ENCODE results near the gene OR10K1. TPM values are rescaled to one million over a fixed set of nuclear protein-coding genes. Genes with fewer than 3 reads are reported as not detected.
"Not testable (repeated sequence)": the region's sequence is repeated elsewhere in the genome, so short reads cannot be mapped to it uniquely, and the experiment has no call there.

Gene OR10K1, protein sequence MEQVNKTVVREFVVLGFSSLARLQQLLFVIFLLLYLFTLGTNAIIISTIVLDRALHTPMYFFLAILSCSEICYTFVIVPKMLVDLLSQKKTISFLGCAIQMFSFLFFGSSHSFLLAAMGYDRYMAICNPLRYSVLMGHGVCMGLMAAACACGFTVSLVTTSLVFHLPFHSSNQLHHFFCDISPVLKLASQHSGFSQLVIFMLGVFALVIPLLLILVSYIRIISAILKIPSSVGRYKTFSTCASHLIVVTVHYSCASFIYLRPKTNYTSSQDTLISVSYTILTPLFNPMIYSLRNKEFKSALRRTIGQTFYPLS
- not detected for total RNA-seq

DNA sequence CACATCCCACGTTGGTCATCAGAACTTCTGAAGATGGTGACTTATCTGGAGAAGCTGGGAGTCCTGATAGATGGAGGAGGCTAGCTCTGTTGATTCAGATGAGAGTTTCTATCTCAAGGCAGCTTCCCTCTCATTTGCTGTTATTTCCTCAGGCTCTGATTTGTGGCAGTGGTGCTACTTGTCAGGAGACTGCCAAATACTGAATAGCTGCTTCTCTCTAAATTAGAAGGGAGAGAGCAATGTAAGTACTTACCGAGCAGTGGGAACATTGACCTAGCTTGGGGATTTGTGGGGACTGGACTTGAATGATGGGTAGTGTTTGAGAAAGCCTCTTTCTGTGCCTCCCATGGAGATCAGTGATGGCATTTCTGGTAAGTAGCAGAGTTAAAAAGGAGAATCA lies at the start of gene OR10K1:
OR10K1 (plus strand) TSS at position 301 of the 400 bp plus-strand sequence. CDS start 3,728 bp downstream, outside the sequence.
- H3K4me1 Mint-ChIP-seq (ENCODE audit: low read depth), result no peaks in the 10 kb centered on the region
- ATAC-seq, result no peak
- H3K36me3 Mint-ChIP-seq (ENCODE audit: low read depth), result no peaks in the 10 kb centered on the region
- peaks cover 5% of the 10 kb centered on the region for H3K27me3 Mint-ChIP-seq (ENCODE audit: low read depth)
- no peak within 1 kb of the TSS for H3K27ac Mint-ChIP-seq
- ChIA-PET POLR2A (no interaction called here), CTCF (no interaction called here)
- no peak within 1 kb of the TSS for H3K4me3 Mint-ChIP-seq
- no peak for DNase-seq
- H3K9me3 Mint-ChIP-seq (ENCODE audit: insufficient read depth), result no peaks in the 10 kb centered on the region

DNA sequence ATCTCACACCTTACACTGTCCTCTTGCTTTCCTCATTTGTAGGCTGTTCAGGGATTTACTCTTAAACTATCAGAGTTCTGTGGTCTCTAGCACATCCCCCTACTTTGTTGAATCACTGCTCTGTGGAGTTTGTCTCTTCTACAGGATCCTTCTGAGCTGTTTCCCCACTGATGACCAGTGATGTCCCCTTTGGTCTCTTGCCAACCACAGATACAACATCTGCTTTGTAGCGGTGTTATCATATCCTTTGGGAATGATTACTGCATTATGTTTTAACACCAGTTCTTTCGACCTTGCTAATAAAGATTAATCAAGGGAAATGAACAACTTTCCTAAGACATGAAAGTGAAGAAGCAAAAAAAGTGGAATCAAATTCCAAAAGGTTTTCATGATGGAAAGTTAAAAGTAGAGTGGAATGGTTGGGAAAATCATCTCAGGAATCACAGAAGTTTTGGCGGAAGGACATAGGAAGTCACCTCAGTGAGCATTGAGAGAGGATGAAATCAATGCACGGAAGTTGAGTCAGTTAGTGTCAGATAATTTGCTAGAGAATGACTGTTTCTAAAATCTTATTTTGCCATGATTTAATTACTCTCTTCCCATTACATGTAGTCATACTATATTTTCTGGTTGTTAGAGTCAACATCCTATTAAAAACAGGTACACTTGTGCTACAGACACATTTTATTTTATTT lies 46.8 kb upstream of the OR10K1 start:
- POLR2A ChIA-PET, result no interaction called here
- no peak for DNase-seq
- peaks cover 4% of the 10 kb centered on the region for H3K27me3 Mint-ChIP-seq (ENCODE audit: low read depth)
- CTCF ChIA-PET, result no interaction called here
- ATAC-seq, result no peak
- no peak overlapping the region for H3K27ac Mint-ChIP-seq
- H3K4me1 Mint-ChIP-seq (ENCODE audit: low read depth), result no peaks in the 10 kb centered on the region
- H3K36me3 Mint-ChIP-seq (ENCODE audit: low read depth), result no peaks in the 10 kb centered on the region
- no peaks in the 10 kb centered on the region for H3K9me3 Mint-ChIP-seq (ENCODE audit: insufficient read depth)
- H3K4me3 Mint-ChIP-seq, result no peak overlapping the region

DNA sequence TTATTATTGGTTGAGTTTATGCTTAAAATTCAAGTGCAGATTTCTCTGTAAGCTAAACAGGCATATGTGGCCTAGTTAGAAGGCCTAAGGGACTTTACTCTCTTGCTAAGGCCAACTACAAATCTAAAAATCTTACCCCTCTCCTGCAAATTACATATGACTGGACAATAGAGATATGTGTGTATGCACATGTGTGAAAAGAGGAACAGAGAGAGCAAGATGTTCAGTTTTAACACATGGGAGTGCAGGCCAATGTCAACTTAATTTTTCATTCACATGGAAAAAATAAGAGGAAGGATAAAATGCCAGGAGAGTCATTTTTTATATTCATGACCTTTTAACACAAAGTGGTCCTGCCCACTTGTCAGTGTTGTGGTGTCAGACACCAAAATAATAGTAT lies 44.0 kb upstream of the OR10K1 start:
- ATAC-seq, result no peak
- H3K9me3 Mint-ChIP-seq (ENCODE audit: insufficient read depth), result no peaks in the 10 kb centered on the region
- H3K4me1 Mint-ChIP-seq (ENCODE audit: low read depth), result no peaks in the 10 kb centered on the region
- H3K27me3 Mint-ChIP-seq (ENCODE audit: low read depth), result peaks cover 4% of the 10 kb centered on the region
- H3K36me3 Mint-ChIP-seq (ENCODE audit: low read depth), result no peaks in the 10 kb centered on the region
- H3K27ac Mint-ChIP-seq, result no peak overlapping the region
- POLR2A ChIA-PET, result no interaction called here
- H3K4me3 Mint-ChIP-seq, result no peak overlapping the region
- no peak for DNase-seq
- CTCF ChIA-PET, result no interaction called here

DNA sequence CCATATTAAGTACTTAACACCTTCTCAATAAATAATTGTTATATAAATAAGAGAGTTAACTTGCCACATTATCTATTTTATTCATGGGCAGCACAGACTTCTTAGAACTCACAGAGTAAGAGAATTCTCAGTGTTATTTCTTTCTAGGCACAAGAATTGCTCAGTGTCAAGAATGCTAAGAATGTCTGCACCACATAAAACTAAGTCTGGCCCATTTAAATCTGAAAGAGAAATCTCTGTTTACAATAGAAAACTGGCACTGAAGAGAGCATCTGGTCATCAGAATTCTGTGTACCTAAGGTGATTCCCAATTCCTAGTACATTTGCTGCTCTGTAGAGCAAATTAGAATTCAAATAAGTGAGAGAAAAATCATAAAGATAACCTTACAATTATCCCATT lies 39.4 kb upstream of the OR10K1 start:
- H3K36me3 Mint-ChIP-seq (ENCODE audit: low read depth), result no peaks in the 10 kb centered on the region
- H3K27me3 Mint-ChIP-seq (ENCODE audit: low read depth), result peaks cover 2% of the 10 kb centered on the region
- DNase-seq (no peak), ATAC-seq (no peak)
- no peaks in the 10 kb centered on the region for H3K9me3 Mint-ChIP-seq (ENCODE audit: insufficient read depth)
- H3K4me1 Mint-ChIP-seq (ENCODE audit: low read depth), result no peaks in the 10 kb centered on the region
- ChIA-PET POLR2A (no interaction called here), CTCF (no interaction called here)
- H3K4me3 Mint-ChIP-seq, result no peak overlapping the region
- H3K27ac Mint-ChIP-seq, result no peak overlapping the region

DNA sequence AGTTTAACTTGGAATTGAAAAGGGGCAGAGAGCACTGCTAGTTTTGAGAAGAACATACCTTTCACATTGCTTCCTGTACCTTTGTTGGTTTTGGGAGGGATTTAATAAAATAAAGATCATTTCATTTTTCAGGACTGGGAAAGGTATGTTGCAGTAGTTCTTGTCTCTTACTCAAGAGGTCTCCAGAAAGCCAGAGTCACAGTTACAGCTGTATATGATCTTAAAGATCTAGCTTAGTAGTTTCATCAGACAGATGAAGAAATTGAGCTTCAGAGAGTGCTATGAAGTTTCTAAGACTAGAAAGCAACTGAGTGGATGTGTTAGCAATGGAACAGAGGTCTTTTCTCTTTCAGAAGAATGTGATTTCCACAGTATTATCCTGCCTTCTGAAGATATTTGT lies 36.6 kb upstream of the OR10K1 start:
- CTCF ChIA-PET, result no interaction called here
- Mint-ChIP-seq H3K4me3 (no peak overlapping the region), H3K9me3 (ENCODE audit: insufficient read depth) (no peaks in the 10 kb centered on the region), H3K27me3 (ENCODE audit: low read depth) (peaks cover 2% of the 10 kb centered on the region), H3K27ac (no peak overlapping the region), H3K36me3 (ENCODE audit: low read depth) (no peaks in the 10 kb centered on the region), H3K4me1 (ENCODE audit: low read depth) (no peaks in the 10 kb centered on the region)
- DNase-seq (no peak), ATAC-seq (no peak)
- POLR2A ChIA-PET, result no interaction called here

DNA sequence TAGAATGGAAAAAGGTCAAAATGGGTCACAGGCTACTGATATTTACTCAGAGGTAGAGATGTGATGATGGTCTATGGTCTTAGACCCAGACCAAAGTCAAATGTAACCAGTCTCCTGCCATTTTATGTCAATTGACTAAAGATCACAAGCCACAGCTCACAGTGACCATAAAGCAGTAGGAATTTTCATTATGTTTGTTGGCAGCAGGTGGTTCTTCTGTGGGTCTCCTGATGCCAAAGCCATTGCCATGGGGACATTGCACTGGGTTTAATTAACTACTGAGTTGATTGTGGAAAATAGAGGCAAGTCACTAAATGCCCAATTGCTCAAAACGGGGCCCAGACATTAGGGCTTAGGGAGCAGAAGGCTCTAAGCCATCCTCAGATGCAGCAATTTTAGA lies 35.5 kb upstream of the OR10K1 start, which contains the start of gene OR10K2:
OR10K2 (minus strand) TSS at position 101 of the 400 bp plus-strand sequence. CDS start 5,371 bp downstream, outside the sequence.
- Mint-ChIP-seq H3K4me1 (ENCODE audit: low read depth) (no peaks in the 10 kb centered on the region), H3K9me3 (ENCODE audit: insufficient read depth) (no peaks in the 10 kb centered on the region), H3K36me3 (ENCODE audit: low read depth) (no peaks in the 10 kb centered on the region), H3K4me3 (no peak within 1 kb of the TSS), H3K27me3 (ENCODE audit: low read depth) (peaks cover 2% of the 10 kb centered on the region), H3K27ac (no peak within 1 kb of the TSS)
- ChIA-PET POLR2A (no interaction called here), CTCF (no interaction called here)
- no peak for DNase-seq
- no peak for ATAC-seq

DNA sequence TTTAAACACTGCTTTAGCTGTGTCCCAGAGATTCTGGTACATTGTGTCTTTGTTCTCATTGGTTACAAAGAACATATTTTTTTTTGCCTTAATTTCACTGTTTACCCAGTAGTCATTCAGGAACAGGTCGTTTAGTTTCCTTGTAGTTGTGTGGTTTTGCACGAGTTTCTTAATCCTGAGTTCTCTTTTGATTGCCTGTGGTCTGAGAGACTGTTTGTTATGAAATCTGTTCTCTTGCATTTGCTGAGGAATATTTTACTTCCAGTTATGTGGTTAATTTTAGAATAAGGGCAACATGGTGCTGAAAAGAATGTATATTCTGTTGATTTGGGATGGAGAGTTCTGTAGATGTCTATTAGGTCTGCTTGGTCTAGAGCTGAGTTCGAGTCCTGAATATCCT lies 31.5 kb upstream of the OR10K1 start:
- H3K4me1 Mint-ChIP-seq (ENCODE audit: low read depth); ATAC-seq; H3K36me3 Mint-ChIP-seq (ENCODE audit: low read depth); H3K27me3 Mint-ChIP-seq (ENCODE audit: low read depth); H3K27ac Mint-ChIP-seq; CTCF ChIA-PET; H3K9me3 Mint-ChIP-seq (ENCODE audit: insufficient read depth); H3K4me3 Mint-ChIP-seq; POLR2A ChIA-PET; DNase-seq: not testable (repeated sequence)

DNA sequence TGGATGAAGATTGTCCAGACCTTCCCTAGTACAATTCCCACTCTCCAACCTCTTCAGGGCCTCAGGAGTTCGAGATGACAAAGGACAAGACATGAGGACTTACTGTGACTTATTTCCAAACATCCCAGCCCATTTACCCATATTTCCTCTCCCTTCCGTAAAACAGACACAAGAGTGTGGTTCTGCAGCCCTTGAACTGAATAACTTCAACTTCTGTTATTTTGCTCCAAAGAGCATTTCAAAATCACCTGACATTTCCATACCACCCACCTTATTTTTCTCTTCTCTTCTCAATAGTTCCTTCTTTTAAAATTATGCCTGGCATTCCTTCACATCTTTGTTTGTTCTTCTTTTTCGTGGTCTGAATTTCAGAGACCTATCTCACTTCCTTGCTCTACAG lies 26.9 kb upstream of the OR10K1 start:
- Mint-ChIP-seq H3K36me3 (ENCODE audit: low read depth) (no peaks in the 10 kb centered on the region), H3K27me3 (ENCODE audit: low read depth) (peaks cover 6% of the 10 kb centered on the region), H3K4me1 (ENCODE audit: low read depth) (no peaks in the 10 kb centered on the region), H3K9me3 (ENCODE audit: insufficient read depth) (no peaks in the 10 kb centered on the region), H3K4me3 (no peak overlapping the region), H3K27ac (no peak overlapping the region)
- ChIA-PET POLR2A (no interaction called here), CTCF (no interaction called here)
- no peak for DNase-seq
- ATAC-seq, result no peak

DNA sequence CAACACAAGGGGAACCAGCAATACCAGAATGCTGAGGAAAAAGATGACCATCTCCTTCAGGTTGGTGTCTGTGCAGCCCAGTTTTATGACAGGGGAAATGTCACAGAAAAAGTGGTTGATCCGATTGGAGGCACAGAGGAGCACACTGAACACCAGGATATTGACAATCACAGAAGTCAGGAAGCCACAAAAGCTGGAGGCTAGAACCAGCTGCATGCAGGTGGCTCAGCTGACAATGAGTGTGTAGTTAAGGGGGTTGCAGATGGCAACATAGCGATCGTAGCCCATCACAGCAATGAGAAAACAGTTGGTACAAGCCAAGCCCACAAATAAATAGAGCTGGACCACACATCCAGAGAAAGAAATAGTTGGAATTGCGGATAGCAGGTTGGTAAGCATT lies 16.3 kb upstream of the OR10K1 start:
- POLR2A ChIA-PET, result no interaction called here
- no peak overlapping the region for H3K4me3 Mint-ChIP-seq
- H3K27ac Mint-ChIP-seq, result no peak overlapping the region
- H3K27me3 Mint-ChIP-seq (ENCODE audit: low read depth), result peaks cover 2% of the 10 kb centered on the region
- H3K4me1 Mint-ChIP-seq (ENCODE audit: low read depth), result no peaks in the 10 kb centered on the region
- no peaks in the 10 kb centered on the region for H3K9me3 Mint-ChIP-seq (ENCODE audit: insufficient read depth)
- DNase-seq (no peak), ATAC-seq (no peak)
- no peaks in the 10 kb centered on the region for H3K36me3 Mint-ChIP-seq (ENCODE audit: low read depth)
- CTCF ChIA-PET, result no interaction called here

DNA sequence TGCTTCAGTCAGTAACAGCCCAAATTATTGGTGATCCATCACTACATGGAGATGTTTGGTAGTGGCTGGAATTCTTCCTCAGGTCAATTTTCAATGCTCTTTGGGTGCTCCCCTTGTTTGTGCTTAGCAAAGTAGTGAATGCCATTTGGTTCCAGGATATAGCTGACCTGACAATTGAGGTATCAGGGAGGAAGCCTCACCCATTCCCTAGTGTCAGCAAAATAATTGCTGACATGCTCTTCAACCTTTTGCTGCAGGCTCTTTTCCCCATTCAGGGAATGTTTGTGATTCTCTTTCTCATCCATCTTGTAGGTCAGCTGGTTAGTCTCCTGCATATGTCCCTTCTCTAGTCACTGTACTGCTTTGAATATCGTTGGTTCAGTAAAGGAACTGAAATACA lies 7.1 kb upstream of the OR10K1 start:
- no peak for ATAC-seq
- H3K36me3 Mint-ChIP-seq (ENCODE audit: low read depth), result no peaks in the 10 kb centered on the region
- no peak for DNase-seq
- H3K9me3 Mint-ChIP-seq (ENCODE audit: insufficient read depth), result no peaks in the 10 kb centered on the region
- no peaks in the 10 kb centered on the region for H3K4me1 Mint-ChIP-seq (ENCODE audit: low read depth)
- no peak overlapping the region for H3K27ac Mint-ChIP-seq
- ChIA-PET CTCF (interaction anchor here (0.7 kb wide), 1 partner anchor 9 kb away, joined by 3 read pairs; no protein-coding TSS in a partner anchor), POLR2A (no interaction called here)
- no peaks in the 10 kb centered on the region for H3K27me3 Mint-ChIP-seq (ENCODE audit: low read depth)
- no peak overlapping the region for H3K4me3 Mint-ChIP-seq

DNA sequence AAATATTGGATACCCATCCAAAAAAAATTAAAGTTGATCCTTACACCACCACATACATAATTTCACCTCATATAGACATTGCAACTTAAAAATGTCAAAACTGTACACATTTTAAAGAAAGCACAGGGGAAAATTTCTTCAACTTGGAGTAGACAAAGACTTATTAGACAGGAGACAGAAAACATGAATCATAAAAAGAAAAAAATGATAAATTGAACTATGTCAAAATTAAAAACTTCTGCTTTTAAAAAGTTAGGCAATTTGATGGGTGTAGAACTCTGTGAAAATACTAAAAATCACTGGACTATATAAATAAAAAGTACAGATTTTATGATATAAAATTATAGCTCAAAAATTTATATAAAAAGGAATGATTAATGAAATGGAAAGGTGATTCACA lies 4.4 kb upstream of the OR10K1 start:
- H3K4me3 Mint-ChIP-seq, result no peak overlapping the region
- no peak for DNase-seq

DNA sequence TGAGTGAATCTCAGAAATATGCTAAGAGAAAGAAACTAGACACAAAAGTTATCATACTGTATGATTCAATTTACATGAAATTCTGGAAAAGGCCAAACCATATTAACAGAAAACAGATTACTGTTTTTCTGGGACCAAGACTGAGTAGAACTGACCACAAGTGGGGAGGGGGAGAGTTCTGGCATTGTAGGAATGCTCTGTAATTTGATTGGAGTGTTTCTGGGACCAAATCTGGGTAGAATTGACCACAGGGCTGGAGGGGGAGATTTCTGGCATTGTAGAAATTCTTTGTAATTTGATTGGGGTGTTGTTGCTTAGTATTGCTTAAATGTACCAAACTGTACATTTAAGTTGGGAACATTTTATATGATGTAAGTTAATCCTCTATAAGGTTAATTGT lies 3.4 kb upstream of the OR10K1 start:
- Mint-ChIP-seq H3K36me3 (ENCODE audit: low read depth) (no peaks in the 10 kb centered on the region), H3K9me3 (ENCODE audit: insufficient read depth) (no peaks in the 10 kb centered on the region), H3K27ac (no peak overlapping the region), H3K4me3 (no peak overlapping the region), H3K27me3 (ENCODE audit: low read depth) (peaks cover 2% of the 10 kb centered on the region), H3K4me1 (ENCODE audit: low read depth) (no peaks in the 10 kb centered on the region)
- ATAC-seq, result no peak
- DNase-seq, result no peak
- POLR2A ChIA-PET, result no interaction called here
- CTCF ChIA-PET, result no interaction called here

More for the DNA sequence above, 4.4 kb upstream of the OR10K1 start:
- no peak for ATAC-seq
- CTCF ChIA-PET, result no interaction called here
- Mint-ChIP-seq H3K27me3 (ENCODE audit: low read depth) (peaks cover under 1% of the 10 kb centered on the region), H3K27ac (no peak overlapping the region), H3K36me3 (ENCODE audit: low read depth) (no peaks in the 10 kb centered on the region), H3K9me3 (ENCODE audit: insufficient read depth) (no peaks in the 10 kb centered on the region), H3K4me1 (ENCODE audit: low read depth) (no peaks in the 10 kb centered on the region)
- POLR2A ChIA-PET, result no interaction called here

DNA sequence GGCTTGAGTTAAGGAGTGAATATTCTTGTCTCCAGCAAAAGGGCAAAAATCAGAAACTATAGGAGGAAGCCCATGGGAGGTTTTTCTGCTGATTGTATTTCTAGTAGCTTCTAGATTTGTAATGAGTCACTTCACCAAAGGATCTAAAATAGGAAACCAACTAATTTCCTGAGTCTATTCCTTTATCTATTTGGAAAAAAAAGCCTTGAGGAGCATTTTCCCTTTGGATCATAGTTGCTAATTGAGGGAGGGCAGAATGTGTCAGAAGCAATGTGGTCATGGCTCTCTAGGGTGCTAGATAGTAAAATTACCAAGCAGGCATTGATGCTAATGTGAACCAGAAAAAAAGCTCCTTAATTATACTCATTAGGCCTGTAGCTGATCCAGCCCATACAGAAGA lies 10.3 kb downstream of the OR10K1 start, which contains the start of gene OR10R2:
OR10R2 (plus strand) TSS at position 301 of the 400 bp plus-strand sequence. CDS start 106 bp downstream, outside the sequence.
- Mint-ChIP-seq H3K4me1 (ENCODE audit: low read depth) (no peaks in the 10 kb centered on the region), H3K36me3 (ENCODE audit: low read depth) (no peaks in the 10 kb centered on the region), H3K27me3 (ENCODE audit: low read depth) (no peaks in the 10 kb centered on the region), H3K27ac (no peak within 1 kb of the TSS), H3K9me3 (ENCODE audit: insufficient read depth) (no peaks in the 10 kb centered on the region), H3K4me3 (no peak within 1 kb of the TSS)
- ChIA-PET CTCF (no interaction called here), POLR2A (no interaction called here)
- ATAC-seq, result no peak
- DNase-seq, result no peak
